NB4 (cell line): Measurements from ENCODE around the gene GARS1.

Source experiments
- DNase-seq: peaks from one replicate; pipeline ENCODE4 v3.0.0; 2010; ENCODE audit warnings: low read depth
- H3K4me3 ChIP-seq: one replicate; pipeline ENCODE4 v1.5.1; 2011; ENCODE audit warnings: mild to moderate bottlenecking, low read depth, low read length, moderate library complexity
- CTCF ChIP-seq: IDR thresholded peaks from one replicate; pipeline ENCODE4 v1.5.1; 2012; ENCODE audit warnings: low read depth, low read length
- MAX ChIP-seq: IDR thresholded peaks from 2 replicates; pipeline ENCODE4 v1.6.1; 2011; ENCODE audit warnings: low read depth, low read length
- MYC ChIP-seq: IDR thresholded peaks from 2 replicates; pipeline ENCODE4 v1.6.1; 2011; ENCODE audit warnings: low read depth, low read length
- POLR2A ChIP-seq: IDR thresholded peaks from 2 replicates; pipeline ENCODE4 v1.6.1; 2011; ENCODE audit warnings: mild to moderate bottlenecking; ENCODE audit not compliant: insufficient read length; ENCODE audit errors: extremely low read depth

Gene GARS1

GRCh38 chr7:30661926-30662325 is 67.2 kb downstream of the GARS1 start:
- no peak overlapping the region for H3K4me3 ChIP-seq
- DNase-seq: no peak
- TF ChIP-seq POLR2A (no peak), MYC (no peak), CTCF (no peak), MAX (no peak)

GRCh38 chr7:30662431-30662939 is 67.8 kb downstream of the GARS1 start:
- H3K4me3 ChIP-seq: no peak overlapping the region
- TF ChIP-seq CTCF (no peak), MYC (no peak), POLR2A (no peak), MAX (no peak)
- no peak for DNase-seq

- no peak for DNase-seq
- no peak for TF ChIP-seq MAX
- no peak for TF ChIP-seq CTCF
- no peak for TF ChIP-seq POLR2A
- no peak for TF ChIP-seq MYC
These were observed 68.7 kb downstream of the GARS1 start for GRCh38 chr7:30663414-30663813.

GRCh38 chr7:30664184-30664885 is 69.7 kb downstream of the GARS1 start:
- no peak for DNase-seq
- H3K4me3 ChIP-seq: no peak overlapping the region
- TF ChIP-seq MYC: no peak
- TF ChIP-seq POLR2A: no peak
- no peak for TF ChIP-seq CTCF
- no peak for TF ChIP-seq MAX

More at GRCh38 chr7:30663414-30663813, 68.7 kb downstream of the GARS1 start:
- H3K4me3 ChIP-seq: no peak overlapping the region

GRCh38 chr7:30665043-30665442 is 70.4 kb downstream of the GARS1 start:
- no peak overlapping the region for H3K4me3 ChIP-seq
- TF ChIP-seq CTCF (no peak), MAX (no peak), POLR2A (no peak), MYC (no peak)
- no peak for DNase-seq
